GM12873 (cell line): ENCODE data around the gene WASF3.

Experiments
- CTCF ChIP-seq: IDR thresholded peaks from 2 replicates; pipeline ENCODE4 v1.5.1; 2012; ENCODE audit warnings: low read depth, mild to moderate bottlenecking, moderate library complexity, low read length, control low read depth; ENCODE audit not compliant: insufficient read depth; ENCODE audit errors: missing control alignments

The WASF3 gene

GRCh38 chr13:26522571-26522970, 34.9 kb upstream of the WASF3 start:
- no peak for TF ChIP-seq CTCF

- no peak for TF ChIP-seq CTCF
These were observed 34.5 kb upstream of the WASF3 start for GRCh38 chr13:26523007-26523406.

DNA sequence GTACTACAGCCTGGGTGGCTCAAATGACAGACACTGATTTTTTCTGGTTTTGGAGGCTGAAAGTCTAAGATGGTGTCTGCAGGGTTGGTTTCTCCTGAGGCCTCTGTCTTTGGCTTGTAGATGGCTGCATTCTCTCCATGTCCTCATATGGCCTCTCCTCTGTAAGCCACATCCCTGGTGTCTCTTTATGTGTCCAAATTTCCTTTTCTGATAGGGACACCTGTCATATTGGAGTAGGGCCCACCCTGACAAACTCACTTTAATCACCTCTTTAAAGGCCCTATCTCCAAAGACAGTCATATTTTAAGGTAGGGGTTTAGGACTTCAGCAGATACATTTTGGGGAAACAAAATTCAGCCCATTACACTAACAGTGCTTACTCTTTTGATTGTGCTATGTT, 32.0 kb upstream of the WASF3 start:
- no peak for TF ChIP-seq CTCF

DNA sequence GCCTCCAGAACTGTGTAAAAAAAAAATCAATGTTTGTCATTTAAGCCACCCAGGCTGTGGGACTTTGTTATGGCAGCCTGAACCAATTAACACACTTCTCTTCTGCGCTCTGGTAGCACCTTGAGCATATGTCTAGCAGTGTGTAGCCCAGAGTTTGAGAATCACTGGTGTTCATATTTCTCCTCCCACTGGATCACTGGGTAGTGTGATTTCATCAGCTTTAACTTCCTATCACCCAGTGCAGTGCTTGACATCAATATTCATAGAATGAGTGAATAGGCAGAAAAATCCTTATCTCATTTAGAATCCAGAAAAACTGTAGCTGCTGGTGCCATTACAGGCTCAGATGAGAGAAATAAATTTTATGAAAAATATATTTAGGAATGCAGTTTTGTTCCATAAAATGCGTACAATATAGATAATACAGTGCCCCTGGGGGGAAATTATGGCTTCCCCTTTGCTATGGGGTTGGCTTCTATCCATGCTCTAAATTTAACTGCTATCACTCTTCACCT, 30.7 kb upstream of the WASF3 start:
- TF ChIP-seq CTCF, result no peak

- TF ChIP-seq CTCF, result no peak
These were observed 29.0 kb upstream of the WASF3 start for GRCh38 chr13:26528527-26528926.

GRCh38 chr13:26529441-26529840, 28.0 kb upstream of the WASF3 start:
- TF ChIP-seq CTCF, result no peak

DNA sequence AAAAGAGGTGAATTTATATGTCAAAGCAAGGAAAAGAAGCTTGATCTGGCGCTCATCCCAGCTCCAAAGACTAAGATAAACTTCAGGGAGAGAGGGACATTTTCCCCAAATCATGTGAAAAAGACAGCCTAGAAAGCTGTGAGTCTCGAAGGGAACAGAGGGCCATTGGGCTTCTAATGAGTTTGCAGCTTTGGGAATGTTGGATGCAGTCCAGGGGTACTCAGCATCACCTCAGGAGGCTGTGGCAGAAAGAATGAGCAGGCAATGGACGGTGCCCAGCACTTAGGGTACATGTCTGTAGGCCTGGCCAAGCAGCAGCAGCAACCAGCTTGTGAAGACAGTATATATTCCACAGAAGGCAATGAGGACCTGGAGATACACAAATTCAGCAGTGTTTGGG, 25.7 kb upstream of the WASF3 start:
- no peak for TF ChIP-seq CTCF
